NCI-H1105 (cell line): Measurements from ENCODE around the gene TFB1M.
A peak's percentile ranks its signal among the peaks of the same experiment; 100 is the strongest.
"Not testable (repeated sequence)": the region's sequence is repeated elsewhere in the genome, so short reads cannot be mapped to it uniquely, and the experiment has no call there.

Source experiments
- DNase-seq: peaks from one replicate; lab custom pipeline; 2025; lab: John Stamatoyannopoulos, UW

The TFB1M gene

GRCh38 chr6:155329460-155330132, 15.3 kb upstream of the TFB1M start:
- no peak for DNase-seq

DNA sequence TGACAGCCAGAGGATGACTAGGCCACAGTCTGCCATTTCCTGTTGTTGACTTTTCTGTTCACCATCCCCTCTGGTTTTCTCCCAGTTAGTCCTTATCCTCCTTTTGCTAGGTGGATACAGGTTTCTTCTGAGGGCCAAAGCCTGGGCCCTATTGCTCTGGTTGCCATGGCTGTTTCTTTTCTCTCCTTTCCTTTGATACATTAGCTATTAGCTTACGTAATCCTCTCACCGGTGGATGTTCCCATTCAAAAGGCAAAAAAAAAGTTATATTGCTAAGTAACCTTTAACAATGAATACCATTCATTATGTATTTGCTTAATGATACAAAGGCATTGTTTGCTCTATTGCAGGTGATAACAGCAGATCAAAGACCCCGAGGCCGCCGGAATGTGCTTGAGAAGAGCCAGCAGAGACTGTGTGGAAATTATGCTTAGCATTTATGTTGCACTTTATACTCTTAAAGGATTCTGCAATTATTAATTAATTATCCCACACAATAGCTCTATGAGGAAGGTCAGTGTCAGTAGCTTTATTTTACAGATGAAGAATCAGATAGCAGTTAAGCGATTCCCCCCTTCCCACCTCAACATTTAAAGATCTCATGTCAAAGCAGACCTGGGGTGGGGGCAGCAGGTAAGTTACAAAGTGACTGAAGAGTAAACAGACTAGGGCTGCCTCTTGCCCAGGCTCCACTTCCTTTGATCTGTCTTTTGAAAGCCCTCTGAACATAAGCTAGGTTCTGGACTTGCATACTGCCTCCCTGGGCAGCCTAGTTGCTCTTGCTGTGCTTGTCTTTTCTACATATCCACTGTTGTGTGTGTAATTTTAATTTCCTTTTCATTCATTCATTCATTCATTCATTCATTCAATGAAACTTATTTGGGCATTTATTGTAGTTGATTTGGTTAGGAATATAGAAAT, 14.5 kb upstream of the TFB1M start:
- peak; percentile 13 for DNase-seq

- DNase-seq = no peak
Observed at GRCh38 chr6:155328074-155328538, 13.8 kb upstream of the TFB1M start.

- peak; percentile 64 for DNase-seq
Observed at GRCh38 chr6:155327326-155328073, 13.2 kb upstream of the TFB1M start.

DNA sequence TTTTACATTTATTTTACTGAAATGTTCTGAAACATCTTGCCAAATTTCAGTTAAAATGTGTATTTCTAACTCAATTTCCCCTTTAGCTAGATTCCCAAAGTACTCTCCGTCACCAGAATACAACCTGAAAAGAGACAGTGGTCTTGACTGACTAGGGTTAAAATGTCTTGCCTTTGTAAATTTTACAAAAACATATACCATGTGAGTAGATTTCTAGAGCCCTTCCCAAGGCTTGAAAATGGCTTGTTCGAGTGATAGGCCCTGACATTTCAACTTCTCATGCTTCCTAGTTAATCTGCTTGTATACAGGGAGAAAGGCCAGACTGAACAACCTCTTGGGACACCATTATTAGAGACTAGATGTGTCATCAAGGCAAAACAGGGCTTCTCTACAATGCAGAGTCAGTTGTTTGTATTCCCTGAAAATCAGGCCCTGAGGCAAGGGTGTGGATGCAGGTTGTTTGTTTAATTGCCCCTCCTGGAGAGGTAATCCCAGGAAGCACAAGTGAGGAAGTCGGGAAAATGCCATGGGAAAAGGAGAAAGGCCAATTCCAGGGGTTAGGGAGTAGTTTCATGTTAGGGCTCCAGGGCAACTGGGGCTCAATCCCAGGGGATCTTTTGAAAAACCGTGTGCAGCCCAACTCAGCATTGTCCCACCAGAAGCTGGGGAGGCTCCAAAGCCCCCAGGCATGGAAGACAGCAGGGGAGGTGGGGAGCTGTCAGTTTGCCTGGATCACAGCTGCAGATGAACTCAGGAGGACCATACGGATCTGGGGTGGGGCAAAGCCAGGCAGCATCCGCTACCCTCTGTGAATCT, 11.6 kb upstream of the TFB1M start:
- DNase-seq = no peak

DNA sequence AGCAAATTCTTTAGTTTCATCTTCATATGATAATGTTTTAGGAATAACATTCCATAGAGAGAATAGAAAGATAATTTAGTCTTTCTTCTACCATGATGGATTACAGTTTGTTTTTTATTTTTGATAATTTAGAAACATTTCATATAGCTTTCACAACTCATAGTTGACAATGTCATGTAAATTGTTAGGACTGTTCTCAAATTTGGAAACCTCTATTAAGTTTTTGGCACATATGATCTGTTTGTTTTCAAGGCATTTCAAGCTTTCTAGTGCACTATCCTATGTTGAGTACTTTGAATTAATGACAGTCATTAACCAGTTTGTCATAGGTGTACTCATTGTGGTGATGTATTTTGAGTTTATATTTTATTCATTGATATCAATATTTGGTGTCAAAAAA, 10.7 kb upstream of the TFB1M start:
- DNase-seq = no peak

DNA sequence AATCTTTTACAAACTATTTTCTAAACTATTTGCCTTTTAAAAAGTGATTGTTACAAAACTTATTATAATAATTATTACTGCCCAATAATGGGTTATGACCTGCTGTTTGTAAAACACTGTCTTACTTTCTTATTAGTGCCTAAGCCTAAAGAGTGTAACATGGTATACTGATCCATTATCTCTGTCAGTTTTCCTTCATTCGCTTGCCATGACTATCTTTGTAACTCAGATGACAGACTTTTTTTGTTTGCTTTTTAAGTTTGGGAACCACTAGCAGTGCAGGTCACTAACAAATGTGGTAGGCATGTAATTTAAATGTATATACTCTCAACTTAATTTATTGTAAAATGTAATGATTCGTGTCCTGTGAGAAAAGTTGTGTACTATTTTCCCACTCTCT, 9.9 kb upstream of the TFB1M start:
- no peak for DNase-seq

DNA sequence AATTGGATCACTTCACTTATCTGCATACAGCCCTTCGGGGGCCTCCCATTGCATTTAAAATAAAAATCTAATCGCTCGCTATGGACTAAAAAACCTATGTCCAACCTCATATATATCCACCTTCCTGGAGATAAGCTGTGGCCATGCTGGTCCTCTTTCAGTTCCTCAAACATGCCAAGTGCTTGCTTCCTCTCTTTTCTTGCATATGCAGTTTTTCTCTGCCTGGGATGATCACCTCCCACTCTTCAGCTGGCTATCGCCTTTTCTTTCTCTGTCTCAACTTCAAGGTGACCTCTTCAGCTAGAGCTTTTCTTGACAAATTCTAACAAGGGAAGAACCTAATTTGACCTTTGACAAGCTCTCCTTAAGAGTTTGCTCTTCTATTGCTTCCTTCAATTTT, 5.6 kb upstream of the TFB1M start:
- DNase-seq = no peak

DNA sequence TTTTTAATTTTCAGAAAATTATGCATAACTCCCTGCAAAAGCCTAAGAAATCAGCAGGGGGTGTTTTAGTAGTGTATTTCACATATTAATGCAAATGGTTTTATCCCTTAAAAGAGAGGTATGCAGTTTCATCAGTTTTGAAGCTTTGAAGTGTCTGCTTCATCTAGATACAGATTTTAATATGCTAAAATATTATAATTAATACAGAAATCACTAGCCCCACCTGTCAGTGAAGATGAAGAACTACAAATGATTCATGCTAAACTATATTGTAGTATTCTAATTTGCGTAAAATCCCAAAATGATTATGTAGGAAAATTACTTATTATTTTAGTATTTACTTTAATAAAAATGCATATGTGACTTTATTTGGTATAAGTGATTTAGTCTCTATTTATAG, 2.9 kb upstream of the TFB1M start:
- no peak for DNase-seq

GRCh38 chr6:155316419-155316818, 2.1 kb upstream of the TFB1M start:
- no peak for DNase-seq

DNA sequence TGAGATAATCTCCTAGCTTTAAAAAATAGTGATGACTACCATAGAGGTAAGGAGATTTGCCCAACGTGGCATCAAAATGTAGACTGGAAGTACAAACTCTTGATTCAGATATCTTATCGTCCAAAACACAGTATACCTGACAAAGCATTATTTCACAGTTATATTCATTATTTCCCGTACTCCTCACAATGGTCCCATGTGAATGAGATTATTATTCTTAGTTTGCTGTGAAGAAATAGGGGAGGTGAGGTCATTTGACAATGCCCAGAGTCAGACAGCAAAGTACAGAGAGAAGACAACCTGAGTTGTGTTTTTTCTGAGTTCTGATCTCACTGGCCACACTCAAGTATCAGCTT, 1.2 kb upstream of the TFB1M start:
- DNase-seq = no peak

GRCh38 chr6:155314773-155315515, 660 bp upstream of the TFB1M start:
- DNase-seq = peak; percentile 92

DNA sequence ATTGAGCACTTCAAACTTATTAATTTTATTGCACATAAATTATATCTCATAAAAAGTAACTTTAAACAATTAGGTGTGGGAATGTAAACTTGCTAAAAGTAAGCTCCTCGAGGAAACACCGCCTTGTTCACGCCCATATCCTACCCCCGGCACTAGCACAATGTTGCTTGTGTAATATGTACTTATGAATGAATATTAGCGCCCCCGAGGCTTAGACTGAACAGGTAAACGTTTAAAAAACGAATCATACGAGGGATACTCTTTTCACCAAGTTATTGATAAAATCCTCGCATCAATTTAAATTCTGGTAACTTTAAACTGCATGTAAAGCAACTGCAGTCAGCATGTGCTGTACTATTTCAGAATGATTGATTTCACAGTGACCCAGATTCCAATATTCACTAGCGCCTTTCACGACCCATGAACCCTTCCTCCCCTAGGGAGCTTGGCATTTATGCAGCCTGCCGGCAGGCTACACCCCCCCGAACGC, 637 bp downstream of the TFB1M start:
- DNase-seq = peak; percentile 38

- DNase-seq = not testable (repeated sequence)
Observed at GRCh38 chr6:155312950-155313349, 1.3 kb downstream of the TFB1M start.

DNA sequence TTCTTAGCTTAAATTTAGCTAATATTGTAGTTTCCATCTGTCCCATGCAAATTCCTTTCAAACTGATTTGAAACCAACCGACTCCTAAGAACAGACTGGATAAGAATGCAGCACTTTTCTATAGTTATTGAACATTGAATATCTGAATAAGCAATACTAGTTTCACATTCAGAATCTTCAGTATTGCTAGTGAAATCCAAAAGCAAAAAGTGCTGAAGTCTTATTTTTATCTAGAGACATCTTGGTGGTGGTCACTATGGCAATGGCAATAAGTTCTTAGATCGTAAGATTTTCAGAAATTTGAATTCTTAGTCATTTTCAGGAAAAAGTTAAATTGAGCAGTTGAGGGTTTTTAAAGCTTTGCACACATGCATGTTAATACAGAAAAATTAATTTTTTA, 2.7 kb downstream of the TFB1M start:
- DNase-seq = no peak

GRCh38 chr6:155311086-155311485, 3.2 kb downstream of the TFB1M start:
- DNase-seq = peak; percentile 81

- DNase-seq = no peak
Observed at GRCh38 chr6:155310596-155310995, 3.7 kb downstream of the TFB1M start.

DNA sequence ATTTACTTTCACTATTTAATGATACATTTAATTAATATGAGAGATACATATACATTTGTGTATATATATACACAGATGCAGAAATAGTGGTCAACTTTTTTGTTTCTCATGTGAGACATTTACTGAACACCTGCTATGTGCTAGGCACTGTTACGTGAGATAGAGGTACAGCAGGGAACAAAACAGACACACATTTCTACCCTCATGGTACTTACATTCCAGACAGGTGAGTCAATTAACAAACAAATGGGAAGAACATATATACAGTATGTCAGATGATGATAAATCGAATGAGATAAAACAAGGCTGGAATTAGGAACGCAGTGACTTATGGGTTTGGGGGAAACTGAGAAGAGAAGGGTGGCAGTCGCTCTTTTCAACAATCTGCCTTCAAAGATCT, 5.1 kb downstream of the TFB1M start:
- no peak for DNase-seq

- DNase-seq = no peak
Observed at GRCh38 chr6:155306958-155307357, 7.3 kb downstream of the TFB1M start.

DNA sequence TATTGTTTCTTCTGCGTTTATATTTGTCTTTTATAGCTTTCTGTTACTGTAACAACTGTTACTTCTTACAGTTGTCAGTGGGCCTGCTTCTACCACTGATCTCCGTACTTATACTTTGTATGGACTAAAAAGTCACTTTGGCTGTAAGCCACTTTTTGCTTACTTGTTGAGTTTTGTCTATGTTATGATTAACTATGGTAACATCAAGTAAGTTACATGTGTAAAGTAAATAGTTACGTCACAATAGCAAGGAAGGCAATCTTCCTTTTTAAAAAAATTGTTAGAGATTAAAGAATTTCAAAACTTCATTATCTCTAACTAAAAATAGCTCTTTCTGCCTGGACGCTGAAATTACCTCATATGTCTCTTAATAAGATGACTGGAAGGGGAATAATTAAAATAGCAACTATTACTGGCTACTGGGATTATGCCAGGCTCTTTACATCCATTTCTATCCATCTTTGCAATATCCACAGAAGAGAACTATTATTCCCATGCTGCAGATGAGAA, 10.9 kb downstream of the TFB1M start:
- DNase-seq = no peak

DNA sequence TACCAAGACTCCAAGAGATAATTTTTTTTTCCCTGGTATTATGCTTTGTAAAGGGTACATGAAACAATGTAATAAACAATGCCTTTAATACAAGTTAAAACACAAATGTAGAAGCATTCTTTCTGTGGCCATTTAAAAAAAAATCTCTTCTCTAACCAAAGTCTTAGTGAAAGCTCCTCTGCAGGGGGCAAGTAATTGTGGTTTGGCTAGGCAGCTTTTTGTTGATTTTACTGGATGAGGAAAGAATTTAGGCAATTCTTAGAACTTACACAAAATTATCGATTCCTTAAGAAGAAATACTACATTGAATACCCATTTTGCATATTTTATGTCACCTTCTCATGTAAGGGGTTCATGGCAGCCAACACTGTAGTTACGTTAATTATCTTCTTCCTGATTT, 12.4 kb downstream of the TFB1M start:
- DNase-seq = no peak
